Keratinocyte (primary cell): ENCODE measurements around the gene ETHE1.

Experiments
- CTCF ChIP-seq, 3 experiments: IDR thresholded peaks in 1 of 3; conservative IDR thresholded peaks in 1 of 3; optimal IDR thresholded peaks in 1 of 3; 2 replicates in 2 of 3; 3 replicates in 1 of 3; pipeline versions ENCODE3 to v1.5.1; 2011; ENCODE audit warnings: low read length in 3 of 3, mild to moderate bottlenecking in 3 of 3, moderate library complexity in 2 of 3, control low read depth in 1 of 3, inconsistent platforms in 1 of 3; ENCODE audit not compliant: insufficient read depth in 2 of 3; ENCODE audit errors: extremely low read depth in 1 of 3
- EZH2 ChIP-seq: IDR thresholded peaks from one replicate; pipeline ENCODE4 v1.6.1; 2012; ENCODE audit warnings: inconsistent platforms, mild to moderate bottlenecking, low read length, moderate library complexity

- no peak for TF ChIP-seq CTCF (optimal IDR thresholded peaks at IDR 0.05 in 1 of 3, IDR thresholded peaks at IDR 0.05 in 1 of 3, conservative IDR thresholded peaks at IDR 0.05 in 1 of 3; ENCODE audit: extremely low read depth in 1 of 3, insufficient read depth in 2 of 3, low read length in 3 of 3)
- no peak for TF ChIP-seq EZH2
These were observed 69.2 kb downstream of the ETHE1 start for GRCh38 chr19:43457809-43458208.
